Measurements from ENCODE around the gene CRY1.

CRY1 gene

GRCh38 chr12:107093417-107094182 is at the start of gene CRY1:
TSS of gene CRY1 (minus strand) at chr12:107093549. CDS start at chr12:107092961, 588 bp downstream.
- peak; percentile 92 for DNase-seq (ENCODE audit: low read depth)

- no peak for DNase-seq (ENCODE audit: low read depth)
These were observed 46.4 kb upstream of the CRY1 start for GRCh38 chr12:107139787-107140186.

GRCh38 chr12:107138990-107139389 is 45.6 kb upstream of the CRY1 start:
- DNase-seq (ENCODE audit: low read depth) = no peak

- DNase-seq (ENCODE audit: low read depth) = no peak
These were observed 41.8 kb upstream of the CRY1 start for GRCh38 chr12:107135177-107135576.

- DNase-seq (ENCODE audit: low read depth) = peak; percentile 3
These were observed 41.2 kb upstream of the CRY1 start for GRCh38 chr12:107134558-107134957.

- DNase-seq (ENCODE audit: low read depth) = no peak
These were observed 40.1 kb upstream of the CRY1 start for GRCh38 chr12:107133462-107133861.

- no peak for DNase-seq (ENCODE audit: low read depth)
These were observed 38.7 kb upstream of the CRY1 start for GRCh38 chr12:107131832-107132616.

- no peak for DNase-seq (ENCODE audit: low read depth)
These were observed 37.7 kb upstream of the CRY1 start for GRCh38 chr12:107130830-107131611.

GRCh38 chr12:107129315-107129930 is 36.1 kb upstream of the CRY1 start:
- no peak for DNase-seq (ENCODE audit: low read depth)

GRCh38 chr12:107127482-107128430 is 34.4 kb upstream of the CRY1 start:
- no peak for DNase-seq (ENCODE audit: low read depth)

- no peak for DNase-seq (ENCODE audit: low read depth)
These were observed 33.6 kb upstream of the CRY1 start for GRCh38 chr12:107126796-107127481.

- no peak for DNase-seq (ENCODE audit: low read depth)
These were observed 32.5 kb upstream of the CRY1 start for GRCh38 chr12:107125833-107126232.

GRCh38 chr12:107122452-107122958 is 29.2 kb upstream of the CRY1 start:
- no peak for DNase-seq (ENCODE audit: low read depth)

GRCh38 chr12:107119091-107119490 is 25.7 kb upstream of the CRY1 start:
- DNase-seq (ENCODE audit: low read depth) = no peak

- no peak for DNase-seq (ENCODE audit: low read depth)
These were observed 25.3 kb upstream of the CRY1 start for GRCh38 chr12:107118624-107119023.

GRCh38 chr12:107115119-107115518 is 21.8 kb upstream of the CRY1 start:
- DNase-seq (ENCODE audit: low read depth) = no peak

- no peak for DNase-seq (ENCODE audit: low read depth)
These were observed 18.0 kb upstream of the CRY1 start for GRCh38 chr12:107111314-107111713.

GRCh38 chr12:107109726-107110719 is 16.7 kb upstream of the CRY1 start:
- DNase-seq (ENCODE audit: low read depth) = no peak

- DNase-seq (ENCODE audit: low read depth) = no peak
These were observed 15.7 kb upstream of the CRY1 start for GRCh38 chr12:107108995-107109508.

All from activated T-helper 9 cell treated with anti-CD3 and anti-CD28 coated beads, Interleukin-2, amount 50 U/mL, for 16 hours (primary cell).